WTC11 (cell line): ENCODE results near the gene TTC39B. TPM values are rescaled to one million over a fixed set of nuclear protein-coding genes. Genes with fewer than 3 reads are reported as not detected.

ENCODE experiments used
- ATAC-seq: fragments of 200-7000 bp; cut with Tn5 transposase; 2 replicates; pipeline ENCODE4 v1.10.0; 2021; ENCODE audit warnings: mild to moderate bottlenecking, moderate library complexity
- Bru-seq: library from RNA; stranded (reverse); fragments of 400-500 nt; gene quantifications from one replicate; lab custom pipeline; 2021; lab: Mats Ljungman, UMichigan
- CTCF ChIA-PET: fragments of 300-600 bp; sonication (Branson Sonifier 250); formaldehyde crosslinking; loops from one replicate; lab custom pipeline; 2021; ENCODE audit warnings: antibody characterized with exemption; lab: Charles Lee
- POLR2A ChIA-PET: fragments of 350-600 bp; sonication (Branson Sonifier 250); formaldehyde crosslinking; loops from one replicate; lab custom pipeline; 2021; ENCODE audit warnings: antibody characterized with exemption; lab: Charles Lee
- DNase-seq: peaks from one replicate; pipeline ENCODE4 v3.0.0; 2021; ENCODE audit warnings: low spot score
- H3K27ac Mint-ChIP-seq: 2 replicates; pipeline ENCODE4 v1.8.0; 2021; ENCODE audit warnings: mixed read lengths
- H3K27me3 Mint-ChIP-seq: 2 replicates; pipeline ENCODE4 v1.8.0; 2021; ENCODE audit warnings: low read depth, mild to moderate bottlenecking, moderate library complexity, mixed read lengths
- H3K36me3 Mint-ChIP-seq: 2 replicates; pipeline ENCODE4 v1.8.0; 2021; ENCODE audit warnings: mixed read lengths
- H3K4me1 Mint-ChIP-seq: 2 replicates; pipeline ENCODE4 v1.8.0; 2022; ENCODE audit warnings: mixed read lengths
- H3K4me3 Mint-ChIP-seq: 2 replicates; pipeline ENCODE4 v1.8.0; 2021; ENCODE audit warnings: mild to moderate bottlenecking, moderate library complexity, mixed read lengths
- H3K9me3 Mint-ChIP-seq: 2 replicates; pipeline ENCODE4 v1.8.0; 2021; ENCODE audit warnings: mixed read lengths
- ESRRA ChIP-seq: sonication (generic); formaldehyde crosslinking; IDR thresholded peaks from 2 replicates; pipeline ENCODE4 v1.8.1; 2022; ENCODE audit warnings: mild to moderate bottlenecking, missing genetic modification reagents, borderline replicate concordance
- GABPB1 ChIP-seq: sonication (generic); formaldehyde crosslinking; IDR thresholded peaks from 2 replicates; pipeline ENCODE4 v1.8.1; 2023; ENCODE audit warnings: mild to moderate bottlenecking, missing genetic modification reagents
- IRF1 ChIP-seq: sonication (generic); formaldehyde crosslinking; IDR thresholded peaks from 2 replicates; pipeline ENCODE4 v1.8.0; 2023; ENCODE audit warnings: missing genetic modification reagents
- JAZF1 ChIP-seq: fragments of 250-450 bp; sonication (Bioruptor Pico); IDR thresholded peaks from 2 replicates; pipeline ENCODE4 v1.9.0; 2021; ENCODE audit warnings: moderate library complexity, mild to moderate bottlenecking, inconsistent platforms
- JUN ChIP-seq: sonication (generic); formaldehyde crosslinking; IDR thresholded peaks from 2 replicates; pipeline ENCODE4 v1.8.0; 2023; ENCODE audit warnings: mild to moderate bottlenecking, missing genetic modification reagents
- MXD4 ChIP-seq: fragments of 250-450 bp; sonication (Bioruptor Pico); IDR thresholded peaks from 2 replicates; pipeline ENCODE4 v1.8.0; 2021; ENCODE audit warnings: mild to moderate bottlenecking, moderate library complexity, borderline replicate concordance
- NFE2L1 ChIP-seq: sonication (generic); formaldehyde crosslinking; IDR thresholded peaks from 2 replicates; pipeline ENCODE4 v1.8.1; 2023; ENCODE audit warnings: missing genetic modification reagents
- NR2C2 ChIP-seq: sonication (generic); formaldehyde crosslinking; IDR thresholded peaks from 2 replicates; pipeline ENCODE4 v1.8.0; 2022; ENCODE audit warnings: mild to moderate bottlenecking, missing genetic modification reagents
- NR3C1 ChIP-seq: sonication (generic); formaldehyde crosslinking; conservative IDR thresholded peaks from 2 replicates; pipeline ENCODE4 v1.8.1; 2023; ENCODE audit warnings: low read depth, mild to moderate bottlenecking, missing genetic modification reagents
- RORB ChIP-seq: fragments of 250-450 bp; sonication (Bioruptor Pico); IDR thresholded peaks from 2 replicates; pipeline ENCODE4 v1.9.0; 2021; ENCODE audit warnings: mild to moderate bottlenecking
- SMAD3 ChIP-seq: sonication (generic); formaldehyde crosslinking; IDR thresholded peaks from 2 replicates; pipeline ENCODE4 v1.8.0; 2022; ENCODE audit warnings: missing genetic modification reagents, mild to moderate bottlenecking, borderline replicate concordance
- SP1 ChIP-seq: sonication (generic); formaldehyde crosslinking; conservative IDR thresholded peaks from 2 replicates; pipeline ENCODE4 v1.8.1; 2022; ENCODE audit warnings: missing genetic modification reagents
- STAT6 ChIP-seq: sonication (generic); formaldehyde crosslinking; conservative IDR thresholded peaks from 2 replicates; pipeline ENCODE4 v1.8.1; 2023; ENCODE audit warnings: mild to moderate bottlenecking, low read depth, missing genetic modification reagents, moderate library complexity
- TEAD4 ChIP-seq: sonication (generic); formaldehyde crosslinking; IDR thresholded peaks from 2 replicates; pipeline ENCODE4 v1.8.0; 2022; ENCODE audit warnings: mild to moderate bottlenecking, missing genetic modification reagents
- ZNF138 ChIP-seq: sonication (generic); formaldehyde crosslinking; conservative IDR thresholded peaks from 2 replicates; pipeline ENCODE4 v1.8.1; 2022; ENCODE audit warnings: mild to moderate bottlenecking, moderate library complexity, missing genetic modification reagents
- ZNF219 ChIP-seq: sonication (generic); formaldehyde crosslinking; IDR thresholded peaks from 2 replicates; pipeline ENCODE4 v1.8.0; 2023; ENCODE audit warnings: missing genetic modification reagents, mild to moderate bottlenecking, borderline replicate concordance
- ZNF263 ChIP-seq: sonication (generic); formaldehyde crosslinking; IDR thresholded peaks from 2 replicates; pipeline ENCODE4 v1.8.1; 2022; ENCODE audit warnings: low read depth, mild to moderate bottlenecking, moderate library complexity, missing genetic modification reagents
- long read RNA-seq, 3 experiments: library from RNA in 1 of 3; library from capped mRNA in 1 of 3; library from polyadenylated mRNA in 1 of 3; unstranded in 2 of 3; stranded (forward) in 1 of 3; transcript quantifications; one replicate each; pipeline ENCODE4 v2.0.0, GENCODE V29; 2021
- total RNA-seq: library from RNA; stranded (reverse); gene quantifications from 3 replicates; pipeline ENCODE4 v1.2.3, GENCODE V29; 2021
- TF ChIP-seq, protein P1 (sequence below): fragments of 250-450 bp; sonication (Bioruptor Pico); IDR thresholded peaks from 2 replicates; pipeline ENCODE4 v1.8.0; 2021; ENCODE audit warnings: mild to moderate bottlenecking
- TF ChIP-seq, protein P2 (sequence below): sonication (generic); formaldehyde crosslinking; IDR thresholded peaks from 2 replicates; pipeline ENCODE4 v1.8.1; 2023; ENCODE audit warnings: mild to moderate bottlenecking, missing genetic modification reagents
- TF ChIP-seq, protein P3 (sequence below): sonication (generic); formaldehyde crosslinking; IDR thresholded peaks from 2 replicates; pipeline ENCODE4 v1.8.1; 2022; ENCODE audit warnings: mild to moderate bottlenecking, moderate library complexity, missing genetic modification reagents
- TF ChIP-seq, protein P4 (sequence below): sonication (generic); formaldehyde crosslinking; IDR thresholded peaks from 2 replicates; pipeline ENCODE4 v1.8.1; 2022; ENCODE audit warnings: low read depth, missing genetic modification reagents, borderline replicate concordance
- TF ChIP-seq, protein P5 (sequence below): sonication (generic); formaldehyde crosslinking; IDR thresholded peaks from 2 replicates; pipeline ENCODE4 v1.8.0; 2023; ENCODE audit warnings: mild to moderate bottlenecking, missing genetic modification reagents

Gene TTC39B
- total RNA-seq (12.3 to 13.9 TPM (median 12.5 TPM) in 3 replicates), Bru-seq, nascent RNA (percentile 66 among the genes with signal in this experiment)
- long read RNA-seq, experiment 1, full-length matches to known transcripts: 13 of 27 reads
- long read RNA-seq, experiment 1, partial matches to known transcripts: 1 of 27 reads
- long read RNA-seq, experiment 1, other reads (novel, unspliced or antisense): 13 of 27 reads
- long read RNA-seq, experiment 2, full-length matches to known transcripts: 1 of 15 reads
- long read RNA-seq, experiment 2, partial matches to known transcripts: 2 of 15 reads
- long read RNA-seq, experiment 2, other reads (novel, unspliced or antisense): 12 of 15 reads
- long read RNA-seq, experiment 3, full-length matches to known transcripts: 6 of 15 reads
- long read RNA-seq, experiment 3, partial matches to known transcripts: 4 of 15 reads
- long read RNA-seq, experiment 3, other reads (novel, unspliced or antisense): 5 of 15 reads

GRCh38 chr9:15306757-15307522 lies at the start of gene TTC39B:
TTC39B (minus strand) TSS chr9:15307216; CDS start chr9:15307125, 91 bp downstream.
- POLR2A ChIA-PET: interaction anchor here (0.7 to 1.2 kb wide), 7 partner anchors 11 to 246 kb away, joined by 3 to 10 read pairs (median 4); partner anchors contain the start of gene CCDC171
- peak; percentile 91 for ATAC-seq
- Mint-ChIP-seq H3K9me3 (no peaks in the 10 kb centered on the region), H3K4me3 (peak within 1 kb of the TSS; percentile 94), H3K4me1 (peaks cover 23% of the 10 kb centered on the region), H3K27me3 (peaks cover 16% of the 10 kb centered on the region), H3K36me3 (peaks cover 3% of the 10 kb centered on the region), H3K27ac (peak within 1 kb of the TSS; percentile 95)
- DNase-seq: peak; percentile 98
- CTCF ChIA-PET: interaction anchor here (0.5 to 2.3 kb wide), 16 partner anchors 8 to 349 kb away, joined by 3 to 14 read pairs (median 4); partner anchors contain the start of genes CCDC171 and SNAPC3
- TF ChIP-seq SMAD3 (CRISPR knock-in tag): no peak
- TF ChIP-seq ZNF219 (CRISPR knock-in tag): no peak
- no peak for TF ChIP-seq GABPB1 (CRISPR knock-in tag)
- no peak for TF ChIP-seq NR3C1 (CRISPR knock-in tag)
- TF ChIP-seq RORB (CRISPR knock-in tag): no peak
- TF ChIP-seq ZNF263 (CRISPR knock-in tag): no peak
- TF ChIP-seq, protein P1, sequence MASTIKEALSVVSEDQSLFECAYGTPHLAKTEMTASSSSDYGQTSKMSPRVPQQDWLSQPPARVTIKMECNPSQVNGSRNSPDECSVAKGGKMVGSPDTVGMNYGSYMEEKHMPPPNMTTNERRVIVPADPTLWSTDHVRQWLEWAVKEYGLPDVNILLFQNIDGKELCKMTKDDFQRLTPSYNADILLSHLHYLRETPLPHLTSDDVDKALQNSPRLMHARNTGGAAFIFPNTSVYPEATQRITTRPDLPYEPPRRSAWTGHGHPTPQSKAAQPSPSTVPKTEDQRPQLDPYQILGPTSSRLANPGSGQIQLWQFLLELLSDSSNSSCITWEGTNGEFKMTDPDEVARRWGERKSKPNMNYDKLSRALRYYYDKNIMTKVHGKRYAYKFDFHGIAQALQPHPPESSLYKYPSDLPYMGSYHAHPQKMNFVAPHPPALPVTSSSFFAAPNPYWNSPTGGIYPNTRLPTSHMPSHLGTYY: no peak
- TF ChIP-seq, protein P2, sequence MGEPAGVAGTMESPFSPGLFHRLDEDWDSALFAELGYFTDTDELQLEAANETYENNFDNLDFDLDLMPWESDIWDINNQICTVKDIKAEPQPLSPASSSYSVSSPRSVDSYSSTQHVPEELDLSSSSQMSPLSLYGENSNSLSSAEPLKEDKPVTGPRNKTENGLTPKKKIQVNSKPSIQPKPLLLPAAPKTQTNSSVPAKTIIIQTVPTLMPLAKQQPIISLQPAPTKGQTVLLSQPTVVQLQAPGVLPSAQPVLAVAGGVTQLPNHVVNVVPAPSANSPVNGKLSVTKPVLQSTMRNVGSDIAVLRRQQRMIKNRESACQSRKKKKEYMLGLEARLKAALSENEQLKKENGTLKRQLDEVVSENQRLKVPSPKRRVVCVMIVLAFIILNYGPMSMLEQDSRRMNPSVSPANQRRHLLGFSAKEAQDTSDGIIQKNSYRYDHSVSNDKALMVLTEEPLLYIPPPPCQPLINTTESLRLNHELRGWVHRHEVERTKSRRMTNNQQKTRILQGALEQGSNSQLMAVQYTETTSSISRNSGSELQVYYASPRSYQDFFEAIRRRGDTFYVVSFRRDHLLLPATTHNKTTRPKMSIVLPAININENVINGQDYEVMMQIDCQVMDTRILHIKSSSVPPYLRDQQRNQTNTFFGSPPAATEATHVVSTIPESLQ: no peak
- no peak for TF ChIP-seq NR2C2 (CRISPR knock-in tag)
- no peak for TF ChIP-seq MXD4
- TF ChIP-seq STAT6 (CRISPR knock-in tag): no peak
- TF ChIP-seq JUN: no peak
- TF ChIP-seq ZNF138 (CRISPR knock-in tag): no peak
- no peak for TF ChIP-seq IRF1 (CRISPR knock-in tag)
- TF ChIP-seq, protein P3, sequence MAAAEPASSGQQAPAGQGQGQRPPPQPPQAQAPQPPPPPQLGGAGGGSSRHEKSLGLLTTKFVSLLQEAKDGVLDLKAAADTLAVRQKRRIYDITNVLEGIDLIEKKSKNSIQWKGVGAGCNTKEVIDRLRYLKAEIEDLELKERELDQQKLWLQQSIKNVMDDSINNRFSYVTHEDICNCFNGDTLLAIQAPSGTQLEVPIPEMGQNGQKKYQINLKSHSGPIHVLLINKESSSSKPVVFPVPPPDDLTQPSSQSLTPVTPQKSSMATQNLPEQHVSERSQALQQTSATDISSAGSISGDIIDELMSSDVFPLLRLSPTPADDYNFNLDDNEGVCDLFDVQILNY (CRISPR knock-in tag): no peak
- peak; percentile 66 for TF ChIP-seq SP1 (CRISPR knock-in tag)
- TF ChIP-seq, protein P4, sequence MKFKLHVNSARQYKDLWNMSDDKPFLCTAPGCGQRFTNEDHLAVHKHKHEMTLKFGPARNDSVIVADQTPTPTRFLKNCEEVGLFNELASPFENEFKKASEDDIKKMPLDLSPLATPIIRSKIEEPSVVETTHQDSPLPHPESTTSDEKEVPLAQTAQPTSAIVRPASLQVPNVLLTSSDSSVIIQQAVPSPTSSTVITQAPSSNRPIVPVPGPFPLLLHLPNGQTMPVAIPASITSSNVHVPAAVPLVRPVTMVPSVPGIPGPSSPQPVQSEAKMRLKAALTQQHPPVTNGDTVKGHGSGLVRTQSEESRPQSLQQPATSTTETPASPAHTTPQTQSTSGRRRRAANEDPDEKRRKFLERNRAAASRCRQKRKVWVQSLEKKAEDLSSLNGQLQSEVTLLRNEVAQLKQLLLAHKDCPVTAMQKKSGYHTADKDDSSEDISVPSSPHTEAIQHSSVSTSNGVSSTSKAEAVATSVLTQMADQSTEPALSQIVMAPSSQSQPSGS (CRISPR knock-in tag): no peak
- no peak for TF ChIP-seq NFE2L1 (CRISPR knock-in tag)
- TF ChIP-seq TEAD4: no peak
- no peak for TF ChIP-seq ESRRA
- no peak for TF ChIP-seq JAZF1 (CRISPR knock-in tag)
- TF ChIP-seq, protein P5, sequence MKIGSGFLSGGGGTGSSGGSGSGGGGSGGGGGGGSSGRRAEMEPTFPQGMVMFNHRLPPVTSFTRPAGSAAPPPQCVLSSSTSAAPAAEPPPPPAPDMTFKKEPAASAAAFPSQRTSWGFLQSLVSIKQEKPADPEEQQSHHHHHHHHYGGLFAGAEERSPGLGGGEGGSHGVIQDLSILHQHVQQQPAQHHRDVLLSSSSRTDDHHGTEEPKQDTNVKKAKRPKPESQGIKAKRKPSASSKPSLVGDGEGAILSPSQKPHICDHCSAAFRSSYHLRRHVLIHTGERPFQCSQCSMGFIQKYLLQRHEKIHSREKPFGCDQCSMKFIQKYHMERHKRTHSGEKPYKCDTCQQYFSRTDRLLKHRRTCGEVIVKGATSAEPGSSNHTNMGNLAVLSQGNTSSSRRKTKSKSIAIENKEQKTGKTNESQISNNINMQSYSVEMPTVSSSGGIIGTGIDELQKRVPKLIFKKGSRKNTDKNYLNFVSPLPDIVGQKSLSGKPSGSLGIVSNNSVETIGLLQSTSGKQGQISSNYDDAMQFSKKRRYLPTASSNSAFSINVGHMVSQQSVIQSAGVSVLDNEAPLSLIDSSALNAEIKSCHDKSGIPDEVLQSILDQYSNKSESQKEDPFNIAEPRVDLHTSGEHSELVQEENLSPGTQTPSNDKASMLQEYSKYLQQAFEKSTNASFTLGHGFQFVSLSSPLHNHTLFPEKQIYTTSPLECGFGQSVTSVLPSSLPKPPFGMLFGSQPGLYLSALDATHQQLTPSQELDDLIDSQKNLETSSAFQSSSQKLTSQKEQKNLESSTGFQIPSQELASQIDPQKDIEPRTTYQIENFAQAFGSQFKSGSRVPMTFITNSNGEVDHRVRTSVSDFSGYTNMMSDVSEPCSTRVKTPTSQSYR (CRISPR knock-in tag): no peak
